Measurements from ENCODE around the gene GPAM. TPM values are rescaled to one million over a fixed set of nuclear protein-coding genes. Genes with fewer than 3 reads are reported as not detected.
A peak's percentile ranks its signal among the peaks of the same experiment; 100 is the strongest.
"Not testable (repeated sequence)": the region's sequence is repeated elsewhere in the genome, so short reads cannot be mapped to it uniquely, and the experiment has no call there.

The GPAM gene
- 18.1 TPM for polyA plus RNA-seq
- long read RNA-seq, donor 1, full-length matches to known transcripts = 1 of 1 reads
- long read RNA-seq, donor 1, partial matches to known transcripts = 0 of 1 reads
- long read RNA-seq, donor 1, other reads (novel, unspliced or antisense) = 0 of 1 reads
- long read RNA-seq, donor 2, partial matches to known transcripts = 8 of 8 reads
- long read RNA-seq, donor 2, other reads (novel, unspliced or antisense) = 0 of 8 reads
- long read RNA-seq, donor 3 = 0 reads
- long read RNA-seq, donor 4 = 0 reads
- long read RNA-seq, donor 5 = 0 reads
- long read RNA-seq, donor 6, full-length matches to known transcripts = 1 of 1 reads
- long read RNA-seq, donor 6, partial matches to known transcripts = 0 of 1 reads
- long read RNA-seq, donor 6, other reads (novel, unspliced or antisense) = 0 of 1 reads
- long read RNA-seq, donor 7 = 0 reads
- long read RNA-seq, donor 8, full-length matches to known transcripts = 2 of 8 reads
- long read RNA-seq, donor 8, partial matches to known transcripts = 6 of 8 reads
- long read RNA-seq, donor 8, other reads (novel, unspliced or antisense) = 0 of 8 reads
- long read RNA-seq, donor 9, full-length matches to known transcripts = 1 of 1 reads
- long read RNA-seq, donor 9, partial matches to known transcripts = 0 of 1 reads
- long read RNA-seq, donor 9, other reads (novel, unspliced or antisense) = 0 of 1 reads
- long read RNA-seq, donor 10 = 0 reads
- long read RNA-seq, donor 11, full-length matches to known transcripts = 3 of 3 reads
- long read RNA-seq, donor 11, partial matches to known transcripts = 0 of 3 reads
- long read RNA-seq, donor 11, other reads (novel, unspliced or antisense) = 0 of 3 reads

GRCh38 chr10:112183329-112184051, at the start of gene GPAM:
Gene GPAM (minus strand): TSS chr10:112183765. CDS start chr10:112181784, 1,981 bp downstream.
- peak; percentile 93 to 98 for DNase-seq
- peaks cover 26% of the 10 kb centered on the region for H3K4me1 ChIP-seq (ENCODE audit: control insufficient read depth, insufficient read depth, low read length)
- peak within 1 kb of the TSS; percentile 99 for H3K27ac ChIP-seq (ENCODE audit: low read length)
- peaks cover 12% of the 10 kb centered on the region for H3K9me3 ChIP-seq (ENCODE audit: control insufficient read depth, low read depth, low read length)
- H3K27me3 ChIP-seq (ENCODE audit: control insufficient read depth, insufficient read depth, low read length) = no peaks in the 10 kb centered on the region
- peak within 1 kb of the TSS; percentile 96 for H3K4me3 ChIP-seq (ENCODE audit: low read length)
- no CpG with 5 or more reads among the region's 46 CpGs for WGBS (ENCODE audit: insufficient coverage, low lambda C conversion rate)
- H3K36me3 ChIP-seq (ENCODE audit: control insufficient read depth, insufficient read depth, low read length) = no peaks in the 10 kb centered on the region

GRCh38 chr10:112232670-112233069, 49.1 kb upstream of the GPAM start:
- DNase-seq = no peak
- WGBS (ENCODE audit: insufficient coverage, low lambda C conversion rate) = no CpG with 5 or more reads among the region's 6 CpGs
- Histone ChIP-seq H3K9me3 (ENCODE audit: control insufficient read depth, low read depth, low read length) (no peaks in the 10 kb centered on the region), H3K36me3 (ENCODE audit: control insufficient read depth, insufficient read depth, low read length) (no peaks in the 10 kb centered on the region), H3K27me3 (ENCODE audit: control insufficient read depth, insufficient read depth, low read length) (no peaks in the 10 kb centered on the region), H3K4me1 (ENCODE audit: control insufficient read depth, insufficient read depth, low read length) (peaks cover 23% of the 10 kb centered on the region), H3K4me3 (ENCODE audit: low read length) (no peak overlapping the region), H3K27ac (ENCODE audit: low read length) (no peak overlapping the region)

GRCh38 chr10:112231602-112232400, 48.2 kb upstream of the GPAM start:
- H3K9me3 ChIP-seq (ENCODE audit: control insufficient read depth, low read depth, low read length) = no peaks in the 10 kb centered on the region
- H3K36me3 ChIP-seq (ENCODE audit: control insufficient read depth, insufficient read depth, low read length) = no peaks in the 10 kb centered on the region
- DNase-seq = peak in 1 of 2 donors; percentile 44
- H3K27me3 ChIP-seq (ENCODE audit: control insufficient read depth, insufficient read depth, low read length) = no peaks in the 10 kb centered on the region
- H3K4me1 ChIP-seq (ENCODE audit: control insufficient read depth, insufficient read depth, low read length) = peaks cover 23% of the 10 kb centered on the region
- no peak overlapping the region for H3K4me3 ChIP-seq (ENCODE audit: low read length)
- no peak overlapping the region for H3K27ac ChIP-seq (ENCODE audit: low read length)
- 71% methylated on average over 1 of the region's 9 CpGs for WGBS (ENCODE audit: insufficient coverage, low lambda C conversion rate)

GRCh38 chr10:112230325-112230988, 46.9 kb upstream of the GPAM start:
- Histone ChIP-seq H3K27ac (ENCODE audit: low read length) (no peak overlapping the region), H3K27me3 (ENCODE audit: control insufficient read depth, insufficient read depth, low read length) (no peaks in the 10 kb centered on the region), H3K4me3 (ENCODE audit: low read length) (no peak overlapping the region), H3K36me3 (ENCODE audit: control insufficient read depth, insufficient read depth, low read length) (no peaks in the 10 kb centered on the region), H3K4me1 (ENCODE audit: control insufficient read depth, insufficient read depth, low read length) (peaks cover 23% of the 10 kb centered on the region), H3K9me3 (ENCODE audit: control insufficient read depth, low read depth, low read length) (peaks cover 6% of the 10 kb centered on the region)
- WGBS (ENCODE audit: insufficient coverage, low lambda C conversion rate) = no CpG with 5 or more reads among the region's 1 CpG
- no peak for DNase-seq

- 94% methylated on average over 3 of the region's 3 CpGs for WGBS (ENCODE audit: insufficient coverage, low lambda C conversion rate)
- DNase-seq = no peak
- Histone ChIP-seq H3K4me1 (ENCODE audit: control insufficient read depth, insufficient read depth, low read length) (peaks cover 23% of the 10 kb centered on the region), H3K36me3 (ENCODE audit: control insufficient read depth, insufficient read depth, low read length) (no peaks in the 10 kb centered on the region), H3K9me3 (ENCODE audit: control insufficient read depth, low read depth, low read length) (peaks cover 6% of the 10 kb centered on the region), H3K4me3 (ENCODE audit: low read length) (no peak overlapping the region), H3K27ac (ENCODE audit: low read length) (no peak overlapping the region), H3K27me3 (ENCODE audit: control insufficient read depth, insufficient read depth, low read length) (no peaks in the 10 kb centered on the region)
Observed at GRCh38 chr10:112229901-112230300, 46.3 kb upstream of the GPAM start.

- H3K27me3 ChIP-seq (ENCODE audit: control insufficient read depth, insufficient read depth, low read length) = no peaks in the 10 kb centered on the region
- no peak overlapping the region for H3K4me3 ChIP-seq (ENCODE audit: low read length)
- H3K27ac ChIP-seq (ENCODE audit: low read length) = no peak overlapping the region
- peaks cover 6% of the 10 kb centered on the region for H3K9me3 ChIP-seq (ENCODE audit: control insufficient read depth, low read depth, low read length)
- peaks cover 23% of the 10 kb centered on the region for H3K4me1 ChIP-seq (ENCODE audit: control insufficient read depth, insufficient read depth, low read length)
- 100% methylated on average over 1 of the region's 2 CpGs for WGBS (ENCODE audit: insufficient coverage, low lambda C conversion rate)
- DNase-seq = no peak
- no peaks in the 10 kb centered on the region for H3K36me3 ChIP-seq (ENCODE audit: control insufficient read depth, insufficient read depth, low read length)
Observed at GRCh38 chr10:112229096-112229495, 45.5 kb upstream of the GPAM start.

- H3K27ac ChIP-seq (ENCODE audit: low read length); H3K4me3 ChIP-seq (ENCODE audit: low read length); H3K27me3 ChIP-seq (ENCODE audit: control insufficient read depth, insufficient read depth, low read length); H3K9me3 ChIP-seq (ENCODE audit: control insufficient read depth, low read depth, low read length); H3K36me3 ChIP-seq (ENCODE audit: control insufficient read depth, insufficient read depth, low read length); DNase-seq: not testable (repeated sequence)
- WGBS (ENCODE audit: insufficient coverage, low lambda C conversion rate) = no CpG with 5 or more reads among the region's 3 CpGs
- peaks cover 21% of the 10 kb centered on the region for H3K4me1 ChIP-seq (ENCODE audit: control insufficient read depth, insufficient read depth, low read length)
Observed at GRCh38 chr10:112228366-112229088, 45.0 kb upstream of the GPAM start.

- DNase-seq = no peak
- Histone ChIP-seq H3K4me3 (ENCODE audit: low read length) (no peak overlapping the region), H3K36me3 (ENCODE audit: control insufficient read depth, insufficient read depth, low read length) (no peaks in the 10 kb centered on the region), H3K27me3 (ENCODE audit: control insufficient read depth, insufficient read depth, low read length) (no peaks in the 10 kb centered on the region), H3K9me3 (ENCODE audit: control insufficient read depth, low read depth, low read length) (peaks cover 6% of the 10 kb centered on the region), H3K27ac (ENCODE audit: low read length) (no peak overlapping the region), H3K4me1 (ENCODE audit: control insufficient read depth, insufficient read depth, low read length) (peaks cover 12% of the 10 kb centered on the region)
- no CpG with 5 or more reads among the region's 6 CpGs for WGBS (ENCODE audit: insufficient coverage, low lambda C conversion rate)
Observed at GRCh38 chr10:112227331-112227987, 43.9 kb upstream of the GPAM start.
